Keratinocyte (primary cell): ENCODE results near the gene ADCY7. TPM values are rescaled to one million over a fixed set of nuclear protein-coding genes. Genes with fewer than 3 reads are reported as not detected.

ENCODE experiments used
- DNase-seq: peaks from one replicate; pipeline ENCODE4 v3.0.0-alpha.2; 2011; ENCODE audit warnings: low read depth, missing footprints, low spot score
- FAIRE-seq: peaks from 2 replicates; lab custom pipeline; 2011; peaks lifted over from hg19 to GRCh38; lab: Jason Lieb, UNC
- H2AFZ ChIP-seq: 2 replicates; pipeline ENCODE4 v1.6.0; 2012; ENCODE audit warnings: low read length, control low read depth, inconsistent platforms; ENCODE audit not compliant: control insufficient read depth
- H3K27ac ChIP-seq: 2 replicates; pipeline ENCODE4 v1.5.1; 2011; ENCODE audit warnings: low read length; ENCODE audit not compliant: control insufficient read depth, insufficient read depth
- H3K27me3 ChIP-seq: 3 replicates; pipeline ENCODE4 v1.6.0; 2011; ENCODE audit warnings: low read length; ENCODE audit not compliant: control insufficient read depth, insufficient read depth; ENCODE audit errors: extremely low read depth
- H3K36me3 ChIP-seq, 2 experiments: 2 replicates in 1 of 2; 3 replicates in 1 of 2; pipeline ENCODE4 v1.5.1; 2011; ENCODE audit warnings: low read length in 2 of 2, mild to moderate bottlenecking in 1 of 2; ENCODE audit not compliant: control insufficient read depth in 2 of 2, insufficient read depth in 2 of 2; ENCODE audit errors: extremely low read depth in 1 of 2
- H3K4me1 ChIP-seq: 3 replicates; pipeline ENCODE4 v1.5.1; 2011; ENCODE audit warnings: low read length; ENCODE audit not compliant: control insufficient read depth, insufficient read depth; ENCODE audit errors: extremely low read depth
- H3K4me2 ChIP-seq: 3 replicates; pipeline ENCODE4 v1.6.0; 2011; ENCODE audit warnings: low read depth, low read length; ENCODE audit not compliant: control insufficient read depth, insufficient read depth; ENCODE audit errors: extremely low read depth
- H3K4me3 ChIP-seq, 3 experiments: fragments of 200-600 bp in 1 of 3; sonication (generic) in 1 of 3; 2 replicates in 2 of 3; 3 replicates in 1 of 3; pipeline ENCODE4 v1.5.1; 2011 to 2016; ENCODE audit warnings: low read length in 3 of 3, mild to moderate bottlenecking in 3 of 3, control low read depth in 2 of 3, inconsistent platforms in 1 of 3, low read depth in 1 of 3, mixed read lengths in 1 of 3, mixed run types in 1 of 3, moderate library complexity in 1 of 3; ENCODE audit not compliant: control insufficient read depth in 2 of 3, insufficient read depth in 2 of 3; ENCODE audit errors: extremely low read depth in 1 of 3
- H3K79me2 ChIP-seq: 2 replicates; pipeline ENCODE4 v1.6.0; 2012; ENCODE audit warnings: low read length; ENCODE audit not compliant: control insufficient read depth, insufficient read depth
- H3K9ac ChIP-seq: 3 replicates; pipeline ENCODE4 v1.6.0; 2011; ENCODE audit warnings: low read length; ENCODE audit not compliant: control insufficient read depth, insufficient read depth; ENCODE audit errors: extremely low read depth
- H3K9me1 ChIP-seq: 3 replicates; pipeline ENCODE4 v1.6.0; 2011; ENCODE audit warnings: low read length; ENCODE audit not compliant: control insufficient read depth, insufficient read depth; ENCODE audit errors: extremely low read depth
- H3K9me3 ChIP-seq: 2 replicates; pipeline ENCODE4 v1.5.1; 2012; ENCODE audit warnings: low read depth, low read length; ENCODE audit not compliant: control insufficient read depth
- H4K20me1 ChIP-seq: 3 replicates; pipeline ENCODE4 v1.6.0; 2011; ENCODE audit warnings: low read length; ENCODE audit not compliant: control insufficient read depth, insufficient read depth; ENCODE audit errors: extremely low read depth
- CTCF ChIP-seq, 3 experiments: IDR thresholded peaks in 1 of 3; conservative IDR thresholded peaks in 1 of 3; optimal IDR thresholded peaks in 1 of 3; 2 replicates in 2 of 3; 3 replicates in 1 of 3; pipeline versions ENCODE3 to v1.5.1; 2011; ENCODE audit warnings: low read length in 3 of 3, mild to moderate bottlenecking in 3 of 3, moderate library complexity in 2 of 3, control low read depth in 1 of 3, inconsistent platforms in 1 of 3; ENCODE audit not compliant: insufficient read depth in 2 of 3; ENCODE audit errors: extremely low read depth in 1 of 3
- EZH2 ChIP-seq: IDR thresholded peaks from one replicate; pipeline ENCODE4 v1.6.1; 2012; ENCODE audit warnings: inconsistent platforms, mild to moderate bottlenecking, low read length, moderate library complexity
- dilution Hi-C: fragments of 300-500 bp; cut with MboI; formaldehyde crosslinking; loops from one replicate; pipeline ENCODE4 v1.7.0; 2020; ENCODE audit warnings: low sequenced_read_pairs; ENCODE audit not compliant: extremely low pct_ligation_motif_present
- polyA plus RNA-seq, 5 experiments: library from polyadenylated mRNA; depleted of rRNA in 3 of 5; stranded (reverse) in 3 of 5; stranded (forward) in 1 of 5; unstranded in 1 of 5; fragments of >200 nt; gene quantifications; 1 replicate in 1 of 5; 2 replicates in 3 of 5; 3 replicates in 1 of 5; pipeline versions ENCODE4 v1.2.1 to v1.2.3, GENCODE V29; 2011 to 2012; ENCODE audit warnings: missing spikeins in 2 of 5, low read depth in 1 of 5, low replicate concordance in 1 of 5

The ADCY7 gene
- polyA plus RNA-seq, 1 donor (not counting 4 experiments of a cell fraction or from before 2014, with no cell fraction given): 5.1 TPM

- no peaks in the 10 kb centered on the region for H3K27me3 ChIP-seq
- H3K4me2 ChIP-seq: peak overlapping the region; percentile 96
- peak overlapping the region; percentile 56 to 82 (median 72) for H3K4me3 ChIP-seq
- FAIRE-seq (no peak), DNase-seq (no peak)
- H2AFZ ChIP-seq: peak overlapping the region; percentile 85
- no peaks in the 10 kb centered on the region for H3K79me2 ChIP-seq
- peak overlapping the region; percentile 99 for H3K27ac ChIP-seq
- no peaks in the 10 kb centered on the region for H3K9me3 ChIP-seq
- peaks cover 22% of the 10 kb centered on the region for H3K4me1 ChIP-seq
- H4K20me1 ChIP-seq: no peaks in the 10 kb centered on the region
- H3K36me3 ChIP-seq: no peaks in the 10 kb centered on the region
- H3K9ac ChIP-seq: peak overlapping the region; percentile 91
- TF ChIP-seq EZH2: no peak
- peak in 1 of 3 experiments; percentile 7 for TF ChIP-seq CTCF (optimal IDR thresholded peaks at IDR 0.05 in 1 of 3, IDR thresholded peaks at IDR 0.05 in 1 of 3, conservative IDR thresholded peaks at IDR 0.05 in 1 of 3; ENCODE audit: extremely low read depth in 1 of 3, insufficient read depth in 2 of 3, low read length in 3 of 3)
- dilution Hi-C loops: no loop called here
- peaks cover 1% of the 10 kb centered on the region for H3K9me1 ChIP-seq
Measured at GRCh38 chr16:50244504-50245416, 21.6 kb upstream of the ADCY7 start.

GRCh38 chr16:50245417-50246298 is 20.7 kb upstream of the ADCY7 start:
- Histone ChIP-seq H3K4me1 (peaks cover 22% of the 10 kb centered on the region), H3K4me2 (peak overlapping the region; percentile 96), H3K9me1 (peaks cover 3% of the 10 kb centered on the region), H3K36me3 (no peaks in the 10 kb centered on the region), H3K79me2 (no peaks in the 10 kb centered on the region), H4K20me1 (no peaks in the 10 kb centered on the region), H3K27me3 (no peaks in the 10 kb centered on the region), H3K27ac (peak overlapping the region; percentile 99), H3K9ac (peak overlapping the region; percentile 91), H2AFZ (peak overlapping the region; percentile 85), H3K9me3 (no peaks in the 10 kb centered on the region), H3K4me3 (peak overlapping the region; percentile 56 to 82 (median 72))
- DNase-seq (no peak), FAIRE-seq (peak; percentile 93)
- dilution Hi-C loops: no loop called here
- TF ChIP-seq CTCF (optimal IDR thresholded peaks at IDR 0.05 in 1 of 3, IDR thresholded peaks at IDR 0.05 in 1 of 3, conservative IDR thresholded peaks at IDR 0.05 in 1 of 3; ENCODE audit: extremely low read depth in 1 of 3, insufficient read depth in 2 of 3, low read length in 3 of 3): peak in 1 of 3 experiments; percentile 38
- no peak for TF ChIP-seq EZH2
